ENCODE results near the gene AEBP1.
A peak's percentile ranks its signal among the peaks of the same experiment; 100 is the strongest.

Gene AEBP1

GRCh38 chr7:44154703-44155102 is 50.6 kb downstream of the AEBP1 start:
- TF ChIP-seq CTCF (IDR thresholded peaks at IDR 0.05; ENCODE audit: control insufficient read depth, extremely low read depth, insufficient read depth), result no peak
- no peak for DNase-seq (ENCODE audit: low read depth)
- no peak overlapping the region for H3K4me3 ChIP-seq (ENCODE audit: low read depth, low read length)

- TF ChIP-seq CTCF (IDR thresholded peaks at IDR 0.05; ENCODE audit: control insufficient read depth, extremely low read depth, insufficient read depth), result no peak
- H3K4me3 ChIP-seq (ENCODE audit: low read depth, low read length), result no peak overlapping the region
- DNase-seq (ENCODE audit: low read depth), result no peak
Measured at GRCh38 chr7:44155191-44156185, 51.3 kb downstream of the AEBP1 start.

GRCh38 chr7:44156453-44157010 is 52.4 kb downstream of the AEBP1 start:
- no peak for DNase-seq (ENCODE audit: low read depth)
- no peak for TF ChIP-seq CTCF (IDR thresholded peaks at IDR 0.05; ENCODE audit: control insufficient read depth, extremely low read depth, insufficient read depth)

DNA sequence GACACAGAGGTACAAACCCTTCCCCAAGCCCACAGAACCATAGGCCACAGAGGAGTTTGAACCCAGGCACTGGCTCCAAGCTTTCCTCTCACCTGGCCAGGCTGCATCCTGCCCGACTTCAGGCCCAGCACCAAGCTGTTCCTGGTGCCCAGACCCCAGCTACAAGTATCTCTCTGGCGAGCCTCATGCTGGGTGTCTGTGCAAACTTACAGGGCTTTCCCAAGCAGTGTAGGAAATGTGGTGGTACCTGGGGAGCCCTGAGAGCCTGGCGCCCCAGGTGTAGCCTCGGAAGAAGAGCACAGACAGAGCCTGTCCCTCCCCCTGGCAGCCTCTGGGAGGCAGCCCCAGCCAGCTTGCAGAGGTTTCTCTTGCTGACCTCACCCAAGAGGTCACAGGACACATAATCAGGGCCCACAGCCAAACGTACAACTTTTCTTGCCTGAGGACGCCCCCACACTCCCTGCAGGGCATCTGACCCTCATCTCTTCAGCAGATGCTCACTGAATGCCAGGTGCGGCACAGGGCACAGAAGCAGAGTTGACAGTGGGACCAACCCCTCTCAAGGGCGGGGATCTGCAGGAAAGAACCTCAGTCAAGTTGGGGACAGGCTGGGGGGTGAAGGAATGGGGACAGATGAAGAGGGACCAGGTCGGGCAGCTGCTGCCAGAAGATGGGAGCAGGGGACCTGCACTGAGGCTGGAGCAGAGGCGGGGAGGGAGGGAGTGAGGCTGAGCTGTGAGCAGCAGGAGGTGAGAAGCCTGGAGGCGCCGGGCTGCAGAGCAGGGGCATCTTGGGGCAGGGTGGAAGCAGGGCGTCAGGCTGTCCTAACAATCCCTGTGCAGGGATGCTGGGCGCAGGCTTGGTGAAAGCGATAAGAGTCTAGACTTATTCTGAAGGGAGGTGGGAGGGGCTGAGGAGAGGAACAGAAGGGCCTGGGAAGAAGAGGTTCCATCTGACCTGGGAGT is 53.3 kb downstream of the AEBP1 start:
- H3K4me3 ChIP-seq (ENCODE audit: low read depth, low read length), result no peak overlapping the region
- DNase-seq (ENCODE audit: low read depth), result no peak
- 0 out of 2 replicates have a peak, but pooled peaks have one; percentile 7 for TF ChIP-seq CTCF (IDR thresholded peaks at IDR 0.05; ENCODE audit: control insufficient read depth, extremely low read depth, insufficient read depth)

More at GRCh38 chr7:44156453-44157010, 52.4 kb downstream of the AEBP1 start:
- H3K4me3 ChIP-seq (ENCODE audit: low read depth, low read length), result no peak overlapping the region

GRCh38 chr7:44158096-44158872 is 54.1 kb downstream of the AEBP1 start:
- no peak overlapping the region for H3K4me3 ChIP-seq (ENCODE audit: low read depth, low read length)
- no peak for DNase-seq (ENCODE audit: low read depth)
- no peak for TF ChIP-seq CTCF (IDR thresholded peaks at IDR 0.05; ENCODE audit: control insufficient read depth, extremely low read depth, insufficient read depth)

Data from LNCaP clone FGC (cell line).